NCI-H510A (cell line): ENCODE results near the gene ACIN1.

ENCODE experiments used
- DNase-seq: peaks from one replicate; lab custom pipeline; 2025; lab: John Stamatoyannopoulos, UW

Gene ACIN1

GRCh38 chr14:23078692-23079116 is 16.2 kb downstream of the ACIN1 start:
- no peak for DNase-seq

- DNase-seq, result no peak
Observed at GRCh38 chr14:23077962-23078361, 17.0 kb downstream of the ACIN1 start.

GRCh38 chr14:23076785-23077408 is 18.0 kb downstream of the ACIN1 start:
- no peak for DNase-seq

GRCh38 chr14:23074906-23075305 is 20.0 kb downstream of the ACIN1 start:
- no peak for DNase-seq

GRCh38 chr14:23071921-23072539 is 22.9 kb downstream of the ACIN1 start:
- DNase-seq, result no peak

GRCh38 chr14:23071244-23071920 is 23.6 kb downstream of the ACIN1 start:
- no peak for DNase-seq

GRCh38 chr14:23070262-23071129 is 24.4 kb downstream of the ACIN1 start:
- DNase-seq, result no peak

- DNase-seq, result no peak
Observed at GRCh38 chr14:23069413-23069806, 25.5 kb downstream of the ACIN1 start.

GRCh38 chr14:23068789-23069412 is 26.0 kb downstream of the ACIN1 start:
- no peak for DNase-seq

GRCh38 chr14:23067847-23068788 is 26.8 kb downstream of the ACIN1 start:
- no peak for DNase-seq

- DNase-seq, result no peak
Observed at GRCh38 chr14:23066855-23067744, 27.8 kb downstream of the ACIN1 start.

GRCh38 chr14:23066368-23066767 is 28.6 kb downstream of the ACIN1 start:
- DNase-seq, result no peak

GRCh38 chr14:23063601-23064000 is 31.3 kb downstream of the ACIN1 start:
- no peak for DNase-seq

GRCh38 chr14:23062002-23062401 is 32.9 kb downstream of the ACIN1 start:
- no peak for DNase-seq

GRCh38 chr14:23060536-23061260 is 34.2 kb downstream of the ACIN1 start:
- DNase-seq, result no peak

- no peak for DNase-seq
Observed at GRCh38 chr14:23058654-23059504, 36.1 kb downstream of the ACIN1 start.

- no peak for DNase-seq
Observed at GRCh38 chr14:23057757-23058653, 36.9 kb downstream of the ACIN1 start.
